ENCODE data around the gene NFYB. TPM values are rescaled to one million over a fixed set of nuclear protein-coding genes. Genes with fewer than 3 reads are reported as not detected.
"Not testable (repeated sequence)": the region's sequence is repeated elsewhere in the genome, so short reads cannot be mapped to it uniquely, and the experiment has no call there.

NFYB gene
- polyA plus RNA-seq: 33.3 TPM

GRCh38 chr12:104137902-104138796 is at the start of gene NFYB:
Gene NFYB (minus strand): TSS chr12:104138210. CDS start chr12:104135453, 2,757 bp downstream.
- H3K9me3 Mint-ChIP-seq: no peaks in the 10 kb centered on the region
- peak within 1 kb of the TSS; percentile 44 to 94 (median 84) for H3K27ac Mint-ChIP-seq
- H3K4me1 Mint-ChIP-seq: peaks cover 15 to 19% (median 16%) of the 10 kb centered on the region in 3 donors
- H3K36me3 Mint-ChIP-seq: peaks cover 1% of the 10 kb centered on the region
- peaks cover under 1% of the 10 kb centered on the region for H3K27me3 Mint-ChIP-seq
- peak within 1 kb of the TSS; percentile 91 to 98 (median 94) for H3K4me3 Mint-ChIP-seq

GRCh38 chr12:104187446-104188155 is 49.6 kb upstream of the NFYB start:
- H3K4me3 Mint-ChIP-seq: no peak overlapping the region
- peaks cover 0 to 7% (median 0%) of the 10 kb centered on the region in 3 donors for H3K9me3 Mint-ChIP-seq
- no peak overlapping the region for H3K27ac Mint-ChIP-seq
- H3K4me1 Mint-ChIP-seq: no peaks in the 10 kb centered on the region
- H3K36me3 Mint-ChIP-seq: peaks cover 4% of the 10 kb centered on the region
- peaks cover 2% of the 10 kb centered on the region for H3K27me3 Mint-ChIP-seq

- peaks cover 0 to 7% (median 0%) of the 10 kb centered on the region in 3 donors for H3K9me3 Mint-ChIP-seq
Observed at GRCh38 chr12:104183443-104183842, 45.4 kb upstream of the NFYB start.

GRCh38 chr12:104182621-104183378 is 44.8 kb upstream of the NFYB start:
- Mint-ChIP-seq H3K4me3 (no peak overlapping the region), H3K27ac (no peak overlapping the region), H3K36me3 (peaks cover 2% of the 10 kb centered on the region), H3K4me1 (no peaks in the 10 kb centered on the region), H3K27me3 (peaks cover 2% of the 10 kb centered on the region), H3K9me3 (peaks cover 0 to 7% (median 0%) of the 10 kb centered on the region in 3 donors)

More at GRCh38 chr12:104183443-104183842, 45.4 kb upstream of the NFYB start:
- no peak overlapping the region for H3K4me3 Mint-ChIP-seq
- no peaks in the 10 kb centered on the region for H3K4me1 Mint-ChIP-seq
- no peak overlapping the region for H3K27ac Mint-ChIP-seq
- H3K36me3 Mint-ChIP-seq: peaks cover 2% of the 10 kb centered on the region
- H3K27me3 Mint-ChIP-seq: peaks cover 2% of the 10 kb centered on the region

GRCh38 chr12:104182144-104182543 is 44.1 kb upstream of the NFYB start:
- H3K27me3 Mint-ChIP-seq: peaks cover 4% of the 10 kb centered on the region
- H3K4me3 Mint-ChIP-seq: no peak overlapping the region
- peaks cover 2% of the 10 kb centered on the region for H3K36me3 Mint-ChIP-seq
- H3K27ac Mint-ChIP-seq: no peak overlapping the region
- peaks cover 0 to 2% (median 0%) of the 10 kb centered on the region in 3 donors for H3K4me1 Mint-ChIP-seq
- peaks cover 0 to 7% (median 0%) of the 10 kb centered on the region in 3 donors for H3K9me3 Mint-ChIP-seq

GRCh38 chr12:104181313-104181712 is 43.3 kb upstream of the NFYB start:
- H3K9me3 Mint-ChIP-seq: peaks cover 0 to 7% (median 0%) of the 10 kb centered on the region in 3 donors
- H3K4me3 Mint-ChIP-seq: no peak overlapping the region
- peaks cover 4% of the 10 kb centered on the region for H3K27me3 Mint-ChIP-seq
- peaks cover 0 to 2% (median 0%) of the 10 kb centered on the region in 3 donors for H3K4me1 Mint-ChIP-seq
- peaks cover 2% of the 10 kb centered on the region for H3K36me3 Mint-ChIP-seq
- H3K27ac Mint-ChIP-seq: no peak overlapping the region

GRCh38 chr12:104180374-104180773 is 42.4 kb upstream of the NFYB start:
- Mint-ChIP-seq H3K9me3 (peaks cover 0 to 7% (median 0%) of the 10 kb centered on the region in 3 donors), H3K4me3 (no peak overlapping the region), H3K36me3 (peaks cover 2% of the 10 kb centered on the region), H3K4me1 (peaks cover 0 to 2% (median 0%) of the 10 kb centered on the region in 3 donors), H3K27me3 (peaks cover 4% of the 10 kb centered on the region), H3K27ac (no peak overlapping the region)

- peak overlapping the region in 1 of 4 donors; percentile 10 for H3K4me3 Mint-ChIP-seq
- H3K36me3 Mint-ChIP-seq: no peaks in the 10 kb centered on the region
- H3K9me3 Mint-ChIP-seq: no peaks in the 10 kb centered on the region
- peaks cover 2% of the 10 kb centered on the region for H3K27me3 Mint-ChIP-seq
- no peak overlapping the region for H3K27ac Mint-ChIP-seq
- H3K4me1 Mint-ChIP-seq: peaks cover 0 to 2% (median 0%) of the 10 kb centered on the region in 3 donors
Observed at GRCh38 chr12:104177663-104178501, 39.9 kb upstream of the NFYB start.

- Mint-ChIP-seq H3K27ac (no peak overlapping the region), H3K36me3 (no peaks in the 10 kb centered on the region), H3K27me3 (peaks cover 2% of the 10 kb centered on the region), H3K4me3 (no peak overlapping the region), H3K9me3 (no peaks in the 10 kb centered on the region), H3K4me1 (peaks cover 0 to 2% (median 0%) of the 10 kb centered on the region in 3 donors)
Observed at GRCh38 chr12:104177336-104177662, 39.3 kb upstream of the NFYB start.

GRCh38 chr12:104175726-104176247 is 37.8 kb upstream of the NFYB start:
- Mint-ChIP-seq H3K27me3 (peaks cover 2% of the 10 kb centered on the region), H3K9me3 (no peaks in the 10 kb centered on the region), H3K4me1 (peaks cover 0 to 2% (median 0%) of the 10 kb centered on the region in 3 donors), H3K36me3 (no peaks in the 10 kb centered on the region), H3K4me3 (peak overlapping the region in 1 of 4 donors; percentile 2), H3K27ac (no peak overlapping the region)

- H3K4me1 Mint-ChIP-seq, H3K4me3 Mint-ChIP-seq, H3K36me3 Mint-ChIP-seq, H3K27ac Mint-ChIP-seq, H3K27me3 Mint-ChIP-seq, H3K9me3 Mint-ChIP-seq: not testable (repeated sequence)
Observed at GRCh38 chr12:104173804-104174203, 35.8 kb upstream of the NFYB start.

GRCh38 chr12:104172570-104172947 is 34.5 kb upstream of the NFYB start:
- peaks cover 0 to 3% (median 0%) of the 10 kb centered on the region in 3 donors for H3K9me3 Mint-ChIP-seq
- H3K27me3 Mint-ChIP-seq: peaks cover 3% of the 10 kb centered on the region
- H3K4me3 Mint-ChIP-seq: no peak overlapping the region
- no peak overlapping the region for H3K27ac Mint-ChIP-seq
- H3K36me3 Mint-ChIP-seq: no peaks in the 10 kb centered on the region
- H3K4me1 Mint-ChIP-seq: peaks cover 0 to 2% (median 0%) of the 10 kb centered on the region in 3 donors

GRCh38 chr12:104171785-104172569 is 34.0 kb upstream of the NFYB start:
- H3K27me3 Mint-ChIP-seq: peaks cover 3% of the 10 kb centered on the region
- no peak overlapping the region for H3K27ac Mint-ChIP-seq
- no peaks in the 10 kb centered on the region for H3K36me3 Mint-ChIP-seq
- no peaks in the 10 kb centered on the region for H3K4me1 Mint-ChIP-seq
- no peak overlapping the region for H3K4me3 Mint-ChIP-seq
- H3K9me3 Mint-ChIP-seq: peaks cover 0 to 3% (median 0%) of the 10 kb centered on the region in 3 donors

Data from IgD-negative memory B cell (primary cell).